A673 (cell line): ENCODE results near the gene ADAM29. TPM values are rescaled to one million over a fixed set of nuclear protein-coding genes. Genes with fewer than 3 reads are reported as not detected.

ENCODE experiments used
- BruUV-seq: library from RNA; stranded (reverse); fragments of 400-500 nt; replicated peaks from 2 replicates; lab custom pipeline; 2021; lab: Mats Ljungman, UMichigan
- CTCF ChIA-PET: fragments of 300-600 bp; sonication (Branson Sonifier 250); formaldehyde crosslinking; loops from one replicate; lab custom pipeline; 2022; ENCODE audit warnings: antibody characterized with exemption; lab: Charles Lee
- POLR2A ChIA-PET: fragments of 300-600 bp; sonication (Branson Sonifier 250); formaldehyde crosslinking; loops from one replicate; lab custom pipeline; 2022; ENCODE audit warnings: antibody characterized with exemption; ENCODE audit not compliant: low non-redundant PET; lab: Charles Lee
- DNase-seq: peaks from one replicate; pipeline ENCODE4 v3.0.0-alpha.2; 2015; ENCODE audit warnings: low spot score
- H3K27ac ChIP-seq: fragments of 200-600 bp; sonication (generic); 2 replicates; pipeline ENCODE4 v1.5.1; 2016; ENCODE audit warnings: mixed run types, low read depth, mild to moderate bottlenecking, mixed read lengths, antibody characterized with exemption, low read length; ENCODE audit not compliant: poor library complexity, severe bottlenecking
- H3K27me3 ChIP-seq: fragments of 200-600 bp; sonication (generic); replicated peaks from 2 replicates; pipeline ENCODE4 v1.6.1; 2017; ENCODE audit warnings: mixed run types, low read depth, mild to moderate bottlenecking, mixed read lengths, antibody characterized with exemption, low read length; ENCODE audit not compliant: insufficient read depth, poor library complexity
- H3K36me3 ChIP-seq: fragments of 200-600 bp; sonication (generic); 2 replicates; pipeline ENCODE4 v1.6.1; 2016; ENCODE audit warnings: mixed run types, mild to moderate bottlenecking, mixed read lengths, antibody characterized with exemption, low read length; ENCODE audit not compliant: insufficient read depth, poor library complexity, severe bottlenecking
- H3K4me1 ChIP-seq: fragments of 200-600 bp; sonication (generic); 2 replicates; pipeline ENCODE4 v1.6.1; 2017; ENCODE audit warnings: mixed run types, mild to moderate bottlenecking, mixed read lengths, antibody characterized with exemption, low read length; ENCODE audit not compliant: insufficient read depth, poor library complexity, severe bottlenecking
- H3K4me3 ChIP-seq: fragments of 200-600 bp; sonication (generic); 2 replicates; pipeline ENCODE4 v1.5.1; 2016; ENCODE audit warnings: low read depth, mixed run types, mild to moderate bottlenecking, mixed read lengths, low read length; ENCODE audit not compliant: poor library complexity, severe bottlenecking
- H3K9me3 ChIP-seq: fragments of 200-600 bp; sonication (generic); 2 replicates; pipeline ENCODE4 v1.6.1; 2016; ENCODE audit warnings: mixed run types, low read depth, mild to moderate bottlenecking, mixed read lengths, antibody characterized with exemption, low read length; ENCODE audit not compliant: poor library complexity, severe bottlenecking
- EZH2 ChIP-seq: fragments of 200-600 bp; sonication (generic); IDR thresholded peaks from 2 replicates; pipeline ENCODE4 v1.6.1; 2017; ENCODE audit warnings: borderline replicate concordance, low read depth, mild to moderate bottlenecking, mixed read lengths, antibody characterized with exemption, low read length; ENCODE audit not compliant: poor library complexity, severe bottlenecking
- intact Hi-C: fragments of 100-400 bp; cut with micrococcal nuclease; formaldehyde crosslinking; loops from one replicate; pipeline ENCODE4 v1.10.0; 2022; ENCODE audit not compliant: unreplicated experiment
- total RNA-seq: library from RNA; stranded (reverse); gene quantifications from 2 replicates; pipeline ENCODE4 v1.2.3, GENCODE V29; 2021
- TF ChIP-seq, protein P1 (sequence below): fragments of 300-800, 200-600 bp; sonication (generic); conservative IDR thresholded peaks from 2 replicates; pipeline ENCODE4 v1.5.1; 2017; ENCODE audit warnings: low read depth, mild to moderate bottlenecking, antibody characterized with exemption, low read length, moderate library complexity, mixed read lengths

ADAM29 gene
- total RNA-seq, 1 experiment from 2014 or later: not detected

DNA sequence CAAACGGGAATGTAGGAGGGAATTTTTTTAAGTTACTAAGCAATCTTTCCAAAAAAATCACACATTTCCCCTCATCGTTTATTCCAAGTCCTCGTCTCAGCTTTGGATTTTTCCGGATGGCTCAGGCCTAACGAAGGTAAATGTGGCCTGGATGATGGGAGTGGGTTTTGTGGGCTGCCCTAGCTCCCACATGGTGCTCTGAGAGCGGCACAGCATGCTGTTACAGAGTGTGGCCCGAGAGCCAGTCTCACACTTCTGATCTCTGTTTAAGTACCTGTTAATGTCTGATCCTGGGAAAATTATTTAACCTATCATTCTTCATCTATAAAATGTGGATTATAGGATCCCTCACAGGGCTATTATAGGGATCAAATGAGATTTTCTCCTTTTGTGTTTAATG lies 38.2 kb upstream of the ADAM29 start:
- DNase-seq: no peak
- H3K9me3 ChIP-seq: no peaks in the 10 kb centered on the region
- TF ChIP-seq, protein P1, sequence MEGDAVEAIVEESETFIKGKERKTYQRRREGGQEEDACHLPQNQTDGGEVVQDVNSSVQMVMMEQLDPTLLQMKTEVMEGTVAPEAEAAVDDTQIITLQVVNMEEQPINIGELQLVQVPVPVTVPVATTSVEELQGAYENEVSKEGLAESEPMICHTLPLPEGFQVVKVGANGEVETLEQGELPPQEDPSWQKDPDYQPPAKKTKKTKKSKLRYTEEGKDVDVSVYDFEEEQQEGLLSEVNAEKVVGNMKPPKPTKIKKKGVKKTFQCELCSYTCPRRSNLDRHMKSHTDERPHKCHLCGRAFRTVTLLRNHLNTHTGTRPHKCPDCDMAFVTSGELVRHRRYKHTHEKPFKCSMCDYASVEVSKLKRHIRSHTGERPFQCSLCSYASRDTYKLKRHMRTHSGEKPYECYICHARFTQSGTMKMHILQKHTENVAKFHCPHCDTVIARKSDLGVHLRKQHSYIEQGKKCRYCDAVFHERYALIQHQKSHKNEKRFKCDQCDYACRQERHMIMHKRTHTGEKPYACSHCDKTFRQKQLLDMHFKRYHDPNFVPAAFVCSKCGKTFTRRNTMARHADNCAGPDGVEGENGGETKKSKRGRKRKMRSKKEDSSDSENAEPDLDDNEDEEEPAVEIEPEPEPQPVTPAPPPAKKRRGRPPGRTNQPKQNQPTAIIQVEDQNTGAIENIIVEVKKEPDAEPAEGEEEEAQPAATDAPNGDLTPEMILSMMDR: no peak
- TF ChIP-seq EZH2: no peak
- H3K36me3 ChIP-seq: no peaks in the 10 kb centered on the region
- CTCF ChIA-PET: no interaction called here
- intact Hi-C loops: no loop called here
- POLR2A ChIA-PET: no interaction called here
- no TSS peak for BruUV-seq
- H3K27ac ChIP-seq: no peak overlapping the region
- H3K4me1 ChIP-seq: no peaks in the 10 kb centered on the region
- H3K27me3 ChIP-seq: no peaks in the 10 kb centered on the region
- H3K4me3 ChIP-seq: no peak overlapping the region

GRCh38 chr4:174882317-174882992 lies 35.7 kb upstream of the ADAM29 start:
- no peaks in the 10 kb centered on the region for H3K9me3 ChIP-seq
- BruUV-seq: no TSS peak
- intact Hi-C loops: no loop called here
- no peaks in the 10 kb centered on the region for H3K27me3 ChIP-seq
- no peaks in the 10 kb centered on the region for H3K4me1 ChIP-seq
- no peak overlapping the region for H3K4me3 ChIP-seq
- no peak overlapping the region for H3K27ac ChIP-seq
- no peak for TF ChIP-seq EZH2
- TF ChIP-seq, protein P1: no peak
- ChIA-PET POLR2A (interaction anchor here (0.6 kb wide), 1 partner anchor 669 kb away, joined by 5 read pairs; no protein-coding TSS in a partner anchor), CTCF (no interaction called here)
- no peak for DNase-seq
- no peaks in the 10 kb centered on the region for H3K36me3 ChIP-seq

DNA sequence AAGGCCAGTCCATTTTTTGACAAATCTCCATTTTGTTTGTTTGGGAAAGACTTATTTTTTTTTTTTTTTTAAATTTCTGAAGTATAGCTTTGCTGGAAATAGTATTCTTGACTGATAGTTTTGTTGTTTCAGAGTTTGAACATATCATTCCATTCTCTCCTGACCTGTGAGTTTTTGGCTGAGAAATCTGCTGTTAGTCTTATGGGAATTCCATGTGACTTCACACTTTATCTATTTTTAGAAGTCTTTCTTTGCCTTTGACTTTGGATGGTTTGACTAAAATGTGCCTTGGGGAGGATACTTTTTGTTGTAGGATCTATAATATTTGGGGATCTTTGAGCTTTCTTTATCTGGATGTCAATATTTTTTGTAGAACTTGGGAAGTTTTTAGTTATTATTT lies 10.7 kb upstream of the ADAM29 start:
- TF ChIP-seq, protein P1: no peak
- TF ChIP-seq EZH2: no peak
- CTCF ChIA-PET: no interaction called here
- no peak overlapping the region for H3K27ac ChIP-seq
- H3K4me1 ChIP-seq: no peaks in the 10 kb centered on the region
- intact Hi-C loops: no loop called here
- POLR2A ChIA-PET: no interaction called here
- no peak overlapping the region for H3K4me3 ChIP-seq
- DNase-seq: no peak
- no peaks in the 10 kb centered on the region for H3K27me3 ChIP-seq
- H3K36me3 ChIP-seq: no peaks in the 10 kb centered on the region
- no TSS peak for BruUV-seq
- peaks cover 7% of the 10 kb centered on the region for H3K9me3 ChIP-seq
